ENCODE measurements around the gene CNGA2.

The CNGA2 gene

GRCh38 chrX:151702741-151703340, 31.7 kb upstream of the CNGA2 start:
- H3K79me2 ChIP-seq (ENCODE audit: control insufficient read depth, low read length), result no peaks in the 10 kb centered on the region
- no peaks in the 10 kb centered on the region for H3K4me1 ChIP-seq (ENCODE audit: control insufficient read depth, low read length)
- no peak for TF ChIP-seq EZH2phosphoT487 (IDR thresholded peaks at IDR 0.05; ENCODE audit: borderline replicate concordance, low read length)
- TF ChIP-seq, protein P1, sequence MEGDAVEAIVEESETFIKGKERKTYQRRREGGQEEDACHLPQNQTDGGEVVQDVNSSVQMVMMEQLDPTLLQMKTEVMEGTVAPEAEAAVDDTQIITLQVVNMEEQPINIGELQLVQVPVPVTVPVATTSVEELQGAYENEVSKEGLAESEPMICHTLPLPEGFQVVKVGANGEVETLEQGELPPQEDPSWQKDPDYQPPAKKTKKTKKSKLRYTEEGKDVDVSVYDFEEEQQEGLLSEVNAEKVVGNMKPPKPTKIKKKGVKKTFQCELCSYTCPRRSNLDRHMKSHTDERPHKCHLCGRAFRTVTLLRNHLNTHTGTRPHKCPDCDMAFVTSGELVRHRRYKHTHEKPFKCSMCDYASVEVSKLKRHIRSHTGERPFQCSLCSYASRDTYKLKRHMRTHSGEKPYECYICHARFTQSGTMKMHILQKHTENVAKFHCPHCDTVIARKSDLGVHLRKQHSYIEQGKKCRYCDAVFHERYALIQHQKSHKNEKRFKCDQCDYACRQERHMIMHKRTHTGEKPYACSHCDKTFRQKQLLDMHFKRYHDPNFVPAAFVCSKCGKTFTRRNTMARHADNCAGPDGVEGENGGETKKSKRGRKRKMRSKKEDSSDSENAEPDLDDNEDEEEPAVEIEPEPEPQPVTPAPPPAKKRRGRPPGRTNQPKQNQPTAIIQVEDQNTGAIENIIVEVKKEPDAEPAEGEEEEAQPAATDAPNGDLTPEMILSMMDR (IDR thresholded peaks at IDR 0.05; ENCODE audit: low read depth, low read length, poor library complexity, severe bottlenecking), result no peak
- H3K36me3 ChIP-seq (ENCODE audit: control insufficient read depth, low read length), result no peaks in the 10 kb centered on the region
- H3K9me3 ChIP-seq (ENCODE audit: control insufficient read depth, insufficient read depth, low read length), result no peaks in the 10 kb centered on the region
- no peak overlapping the region for H3K27ac ChIP-seq (ENCODE audit: low read depth, low read length)
- H3K4me3 ChIP-seq (ENCODE audit: low read length), result no peak overlapping the region
- no peak overlapping the region for H3K4me2 ChIP-seq (ENCODE audit: low read length)
- no peaks in the 10 kb centered on the region for H4K20me1 ChIP-seq (ENCODE audit: control insufficient read depth, insufficient read depth, low read depth, low read length)
- no peaks in the 10 kb centered on the region for H3K9me2 ChIP-seq (replicated peaks; ENCODE audit: control insufficient read depth, low read length)
- no peaks in the 10 kb centered on the region for H3K27me3 ChIP-seq (ENCODE audit: control insufficient read depth, low read length)
- H3F3A ChIP-seq (ENCODE audit: control insufficient read depth, insufficient read depth), result no peaks in the 10 kb centered on the region

DNA sequence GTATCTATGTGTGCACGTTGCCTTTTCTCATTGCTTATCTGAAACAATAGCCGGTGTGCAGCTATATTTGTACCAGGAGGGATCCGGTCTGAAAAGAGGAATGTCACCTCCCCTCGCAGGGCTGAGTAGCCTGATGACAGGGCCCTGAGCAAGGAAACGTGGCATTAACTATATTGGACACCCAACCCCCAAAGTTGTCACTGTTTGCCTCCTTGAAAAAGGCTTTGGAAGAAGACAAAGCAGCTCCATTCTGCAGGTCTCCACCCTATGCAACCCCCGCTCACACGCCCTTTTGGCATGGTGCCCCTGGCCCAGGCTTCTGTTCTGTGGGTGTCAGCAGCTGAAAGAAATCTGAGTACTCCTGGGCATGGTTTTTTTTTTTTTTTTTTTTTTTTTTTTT, 31.1 kb upstream of the CNGA2 start:
- no peaks in the 10 kb centered on the region for H4K20me1 ChIP-seq (ENCODE audit: control insufficient read depth, insufficient read depth, low read depth, low read length)
- no peaks in the 10 kb centered on the region for H3K9me3 ChIP-seq (ENCODE audit: control insufficient read depth, insufficient read depth, low read length)
- no peaks in the 10 kb centered on the region for H3F3A ChIP-seq (ENCODE audit: control insufficient read depth, insufficient read depth)
- H3K27ac ChIP-seq (ENCODE audit: low read depth, low read length), result no peak overlapping the region
- no peaks in the 10 kb centered on the region for H3K4me1 ChIP-seq (ENCODE audit: control insufficient read depth, low read length)
- no peak overlapping the region for H3K4me3 ChIP-seq (ENCODE audit: low read length)
- H3K4me2 ChIP-seq (ENCODE audit: low read length), result no peak overlapping the region
- H3K79me2 ChIP-seq (ENCODE audit: control insufficient read depth, low read length), result no peaks in the 10 kb centered on the region
- H3K27me3 ChIP-seq (ENCODE audit: control insufficient read depth, low read length), result no peaks in the 10 kb centered on the region
- no peaks in the 10 kb centered on the region for H3K9me2 ChIP-seq (replicated peaks; ENCODE audit: control insufficient read depth, low read length)
- TF ChIP-seq EZH2phosphoT487 (IDR thresholded peaks at IDR 0.05; ENCODE audit: borderline replicate concordance, low read length), result no peak
- TF ChIP-seq, protein P1 (IDR thresholded peaks at IDR 0.05; ENCODE audit: low read depth, low read length, poor library complexity, severe bottlenecking), result no peak
- no peaks in the 10 kb centered on the region for H3K36me3 ChIP-seq (ENCODE audit: control insufficient read depth, low read length)

DNA sequence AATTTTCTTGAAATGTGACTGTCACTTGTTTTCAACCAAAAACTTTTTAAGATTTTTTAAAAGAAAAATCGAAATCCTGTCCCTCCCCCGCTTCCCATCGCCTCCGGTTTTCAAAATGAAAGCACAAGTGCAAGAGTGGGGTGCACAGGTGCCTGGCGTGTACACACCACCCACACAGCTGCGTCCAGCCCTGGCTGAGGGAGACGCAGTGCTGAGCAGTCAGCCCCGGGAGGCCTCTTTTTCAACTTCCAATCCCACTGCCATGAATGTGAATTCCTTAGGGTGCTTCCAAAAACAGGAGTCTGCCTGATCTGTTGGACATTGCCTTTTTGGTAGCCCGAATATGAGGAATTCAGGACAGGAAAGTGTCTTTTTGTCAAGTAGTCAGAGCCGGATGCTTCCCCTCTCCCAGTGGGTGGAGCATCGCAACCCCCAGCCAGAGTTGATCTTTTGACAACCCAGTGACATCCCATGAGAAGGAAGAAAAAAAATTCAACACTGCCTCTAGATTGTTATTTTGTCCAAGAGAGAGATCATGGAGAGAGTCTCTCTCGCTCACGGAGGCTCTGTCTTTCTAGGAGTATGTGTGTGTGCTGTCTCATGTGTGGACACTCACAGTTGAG, 30.4 kb upstream of the CNGA2 start:
- no peaks in the 10 kb centered on the region for H3K9me3 ChIP-seq (ENCODE audit: control insufficient read depth, insufficient read depth, low read length)

More for the DNA sequence above, 30.4 kb upstream of the CNGA2 start:
- no peaks in the 10 kb centered on the region for H4K20me1 ChIP-seq (ENCODE audit: control insufficient read depth, insufficient read depth, low read depth, low read length)
- no peaks in the 10 kb centered on the region for H3K4me1 ChIP-seq (ENCODE audit: control insufficient read depth, low read length)
- H3K4me2 ChIP-seq (ENCODE audit: low read length), result no peak overlapping the region
- no peaks in the 10 kb centered on the region for H3F3A ChIP-seq (ENCODE audit: control insufficient read depth, insufficient read depth)
- no peak overlapping the region for H3K4me3 ChIP-seq (ENCODE audit: low read length)
- TF ChIP-seq EZH2phosphoT487 (IDR thresholded peaks at IDR 0.05; ENCODE audit: borderline replicate concordance, low read length), result no peak
- TF ChIP-seq, protein P1 (IDR thresholded peaks at IDR 0.05; ENCODE audit: low read depth, low read length, poor library complexity, severe bottlenecking), result no peak
- H3K27me3 ChIP-seq (ENCODE audit: control insufficient read depth, low read length), result no peaks in the 10 kb centered on the region
- H3K79me2 ChIP-seq (ENCODE audit: control insufficient read depth, low read length), result no peaks in the 10 kb centered on the region
- H3K27ac ChIP-seq (ENCODE audit: low read depth, low read length), result no peak overlapping the region
- no peaks in the 10 kb centered on the region for H3K9me2 ChIP-seq (replicated peaks; ENCODE audit: control insufficient read depth, low read length)
- no peaks in the 10 kb centered on the region for H3K36me3 ChIP-seq (ENCODE audit: control insufficient read depth, low read length)

Measured in DOHH2 (cell line).